HG03103 (cell line): ENCODE data around the gene FZD8.
"Not testable (repeated sequence)": the region's sequence is repeated elsewhere in the genome, so short reads cannot be mapped to it uniquely, and the experiment has no call there.

ENCODE experiments used
- ATAC-seq: cut with Tn5 transposase; IDR thresholded peaks from one replicate; pipeline ENCODE4 v1.9.1; 2021; ENCODE audit warnings: low read depth; ENCODE audit not compliant: unreplicated experiment

The FZD8 gene, protein sequence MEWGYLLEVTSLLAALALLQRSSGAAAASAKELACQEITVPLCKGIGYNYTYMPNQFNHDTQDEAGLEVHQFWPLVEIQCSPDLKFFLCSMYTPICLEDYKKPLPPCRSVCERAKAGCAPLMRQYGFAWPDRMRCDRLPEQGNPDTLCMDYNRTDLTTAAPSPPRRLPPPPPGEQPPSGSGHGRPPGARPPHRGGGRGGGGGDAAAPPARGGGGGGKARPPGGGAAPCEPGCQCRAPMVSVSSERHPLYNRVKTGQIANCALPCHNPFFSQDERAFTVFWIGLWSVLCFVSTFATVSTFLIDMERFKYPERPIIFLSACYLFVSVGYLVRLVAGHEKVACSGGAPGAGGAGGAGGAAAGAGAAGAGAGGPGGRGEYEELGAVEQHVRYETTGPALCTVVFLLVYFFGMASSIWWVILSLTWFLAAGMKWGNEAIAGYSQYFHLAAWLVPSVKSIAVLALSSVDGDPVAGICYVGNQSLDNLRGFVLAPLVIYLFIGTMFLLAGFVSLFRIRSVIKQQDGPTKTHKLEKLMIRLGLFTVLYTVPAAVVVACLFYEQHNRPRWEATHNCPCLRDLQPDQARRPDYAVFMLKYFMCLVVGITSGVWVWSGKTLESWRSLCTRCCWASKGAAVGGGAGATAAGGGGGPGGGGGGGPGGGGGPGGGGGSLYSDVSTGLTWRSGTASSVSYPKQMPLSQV

GRCh38 chr10:35642035-35642792 lies at the start of gene FZD8:
Gene FZD8 (minus strand): TSS chr10:35642296. CDS start chr10:35641429, 867 bp downstream.
- peak; percentile 83 for ATAC-seq

DNA sequence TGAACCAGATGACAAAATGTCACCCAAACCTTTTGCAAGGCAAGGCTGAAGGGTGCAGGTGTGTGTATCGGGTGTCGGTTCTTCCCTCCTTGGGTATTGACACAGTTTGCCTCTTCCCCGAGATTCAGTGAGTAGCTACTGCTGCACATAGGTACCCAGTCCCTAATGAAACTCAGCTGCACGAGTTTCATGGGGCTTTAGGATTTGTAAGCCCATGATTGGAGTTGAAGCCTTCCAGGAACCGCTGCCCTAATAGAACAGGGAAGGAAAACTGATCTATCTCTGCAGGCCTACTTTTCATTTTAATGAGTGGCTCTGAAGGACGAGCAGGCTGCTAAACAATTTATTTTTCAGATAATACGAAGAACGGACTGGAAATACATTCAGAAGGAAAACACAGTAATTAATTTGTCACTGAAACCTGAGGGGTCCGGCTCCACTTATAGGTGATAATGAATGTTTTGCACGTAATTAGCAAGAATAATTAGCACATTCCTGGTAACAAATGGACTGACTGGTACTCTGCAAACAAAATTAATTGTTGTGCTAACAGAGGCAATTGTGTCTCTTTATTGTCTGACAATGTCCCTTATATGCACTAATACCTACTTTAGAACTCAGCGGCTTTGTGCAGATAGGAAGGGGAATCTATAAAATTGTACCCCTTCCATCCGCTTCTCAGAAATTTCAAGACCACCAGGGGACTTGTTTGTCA lies 49.6 kb upstream of the FZD8 start:
- ATAC-seq, result no peak

- no peak for ATAC-seq
Observed at GRCh38 chr10:35690534-35690933, 48.4 kb upstream of the FZD8 start.

DNA sequence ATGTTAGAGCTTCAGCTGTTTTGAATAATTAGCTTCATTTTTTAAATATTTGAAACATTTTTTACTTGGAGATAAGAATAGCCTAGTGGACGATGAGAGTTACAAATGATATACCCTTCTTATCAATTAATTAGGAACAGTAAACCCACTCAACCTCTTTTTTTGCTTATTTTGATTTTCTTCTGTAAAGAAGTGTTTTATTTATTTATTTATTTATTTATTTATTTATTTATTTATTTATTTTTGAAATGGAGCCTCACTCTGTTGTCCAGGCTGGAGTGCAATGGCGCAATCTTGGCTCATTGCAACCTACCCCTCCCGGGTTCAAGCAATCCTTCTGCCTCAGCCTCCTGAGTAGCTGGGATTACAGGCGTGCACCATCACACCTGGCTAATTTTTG lies 43.8 kb upstream of the FZD8 start:
- not testable (repeated sequence) for ATAC-seq

DNA sequence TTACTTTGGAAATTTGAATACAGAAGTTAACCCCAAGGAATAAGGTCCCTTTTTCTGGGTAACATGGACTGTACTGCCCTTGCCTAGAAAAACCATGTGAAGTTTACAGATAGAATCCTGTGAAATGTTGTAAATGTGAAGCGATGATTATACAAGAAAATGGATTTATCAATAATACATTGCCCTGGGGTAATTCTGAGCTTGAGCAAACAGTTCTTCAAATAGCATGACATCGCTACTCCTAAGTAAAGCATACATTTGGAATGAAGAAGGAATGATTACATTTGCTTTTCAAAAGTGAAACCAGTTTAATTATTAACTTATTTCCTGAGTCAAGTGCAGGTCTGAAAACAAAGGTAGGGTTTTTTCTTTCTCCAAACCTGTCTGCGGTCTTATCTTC lies 43.3 kb upstream of the FZD8 start:
- no peak for ATAC-seq

- no peak for ATAC-seq
Observed at GRCh38 chr10:35684586-35684985, 42.5 kb upstream of the FZD8 start.

- ATAC-seq, result no peak
Observed at GRCh38 chr10:35675846-35676245, 33.8 kb upstream of the FZD8 start.

GRCh38 chr10:35674843-35675242 lies 32.7 kb upstream of the FZD8 start:
- ATAC-seq, result no peak

GRCh38 chr10:35668865-35669650 lies 27.0 kb upstream of the FZD8 start:
- ATAC-seq, result no peak

- no peak for ATAC-seq
Observed at GRCh38 chr10:35667971-35668370, 25.9 kb upstream of the FZD8 start.

DNA sequence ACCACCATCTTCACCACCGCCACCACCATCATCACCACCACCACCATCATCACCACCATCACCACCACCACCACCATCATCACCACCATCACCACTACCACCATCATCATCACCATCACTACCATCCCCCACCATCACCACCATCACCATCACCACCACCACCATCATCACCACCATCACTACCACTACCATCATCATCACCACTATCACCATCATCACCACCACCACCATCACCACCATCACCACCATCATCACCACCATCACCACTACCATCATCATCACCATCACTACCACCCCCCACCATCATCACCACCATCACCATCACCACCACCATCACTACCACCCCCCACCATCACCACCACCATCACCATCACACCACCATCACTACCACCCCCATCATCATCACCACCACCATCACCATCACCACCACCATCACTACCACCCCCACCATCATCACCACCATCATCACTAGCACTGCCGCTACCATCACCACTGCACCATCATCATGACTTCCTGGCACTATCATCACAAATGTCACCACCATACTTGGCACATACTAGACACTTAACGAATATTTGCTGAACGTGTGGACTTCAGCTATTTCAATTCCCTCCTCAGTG lies 25.3 kb upstream of the FZD8 start:
- ATAC-seq, result no peak

DNA sequence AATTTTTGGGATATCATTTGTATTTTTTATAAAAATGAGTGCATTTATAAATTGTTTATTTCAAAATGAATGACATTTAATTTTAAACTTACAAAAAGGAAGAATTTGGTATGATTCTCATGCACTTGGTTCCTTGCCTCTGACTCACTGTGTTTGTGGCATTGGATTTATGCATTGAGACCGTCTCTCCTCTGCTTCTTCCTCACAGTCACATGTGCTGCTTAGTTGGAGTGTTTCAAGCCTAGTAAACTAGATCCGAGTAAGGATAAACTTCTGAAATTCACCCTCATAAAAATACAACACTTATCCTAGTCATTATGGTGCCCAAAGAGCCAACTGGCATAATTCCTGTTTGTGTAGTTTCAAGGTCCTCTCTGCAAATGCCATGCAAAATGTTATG lies 19.1 kb upstream of the FZD8 start:
- no peak for ATAC-seq

GRCh38 chr10:35659456-35659855 lies 17.4 kb upstream of the FZD8 start:
- ATAC-seq, result no peak

GRCh38 chr10:35657621-35658020 lies 15.5 kb upstream of the FZD8 start:
- ATAC-seq, result no peak

GRCh38 chr10:35652824-35653223 lies 10.7 kb upstream of the FZD8 start:
- ATAC-seq, result no peak

GRCh38 chr10:35650894-35651293 lies 8.8 kb upstream of the FZD8 start:
- no peak for ATAC-seq

DNA sequence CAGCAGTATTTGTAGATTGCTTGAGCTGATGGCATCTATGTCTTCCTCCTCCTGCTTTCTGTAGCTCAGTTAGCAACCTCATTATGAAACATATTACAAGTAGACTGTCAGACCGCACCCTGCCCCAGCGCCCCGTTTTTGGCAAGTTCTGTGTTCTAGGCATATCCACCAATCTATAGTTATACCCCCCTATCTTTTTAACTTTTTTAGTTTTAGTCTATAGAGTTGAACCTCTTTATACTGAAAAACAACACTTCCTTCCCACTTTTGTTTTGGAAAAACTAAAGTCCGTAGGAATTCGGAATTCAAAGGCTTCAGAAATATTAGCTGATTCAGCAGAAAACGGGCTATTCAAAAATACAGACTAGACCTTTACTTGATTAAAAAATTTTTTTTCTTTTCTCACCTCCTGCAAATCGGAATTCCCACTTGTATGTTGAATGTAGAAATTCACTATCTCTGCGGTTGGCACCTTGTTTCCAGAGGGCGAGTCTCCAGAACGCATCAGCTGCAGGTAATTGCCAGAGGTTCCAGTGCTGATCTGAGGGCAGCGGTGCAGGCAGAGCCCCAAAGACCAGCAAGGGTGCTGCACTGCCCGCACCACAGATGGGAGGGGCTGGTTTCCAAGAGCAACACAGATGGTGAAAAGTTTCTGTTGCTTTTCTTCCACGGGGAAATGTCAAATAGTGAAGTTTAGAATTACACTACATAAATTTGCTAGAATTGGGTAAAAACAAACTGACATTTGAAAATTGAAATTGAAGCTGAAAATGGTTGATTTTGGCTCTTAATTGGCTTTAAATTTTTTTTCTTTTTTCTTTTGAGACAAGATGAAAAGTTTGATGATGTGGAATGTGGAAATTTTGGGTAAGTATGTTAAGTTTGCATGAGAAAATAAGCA lies 2.2 kb upstream of the FZD8 start:
- no peak for ATAC-seq
